ENCODE results near the gene HLA-DQB2. TPM values are rescaled to one million over a fixed set of nuclear protein-coding genes. Genes with fewer than 3 reads are reported as not detected.

Gene HLA-DQB2
- total RNA-seq, 2 experiments from 2014 or later = 5.1 TPM; not detected in 1

GRCh38 chr6:32713241-32713640 lies 50.1 kb downstream of the HLA-DQB2 start:
- Histone ChIP-seq H3K4me1 (ENCODE audit: insufficient read depth, low read length, poor library complexity, severe bottlenecking) (no peaks in the 10 kb centered on the region), H3K36me3 (ENCODE audit: insufficient read depth, low read length) (no peaks in the 10 kb centered on the region), H3K9me2 (ENCODE audit: insufficient read depth, low read length) (no peaks in the 10 kb centered on the region), H4K20me1 (ENCODE audit: insufficient read depth, low read length) (no peaks in the 10 kb centered on the region), H3K9me3 (ENCODE audit: low read length) (no peaks in the 10 kb centered on the region), H3K4me2 (ENCODE audit: low read length) (no peak overlapping the region), H3K4me3 (ENCODE audit: low read depth, low read length, poor library complexity, severe bottlenecking) (no peak overlapping the region), H2AFZ (ENCODE audit: low read length) (no peak overlapping the region), H3K79me2 (ENCODE audit: insufficient read depth, low read depth, low read length) (no peaks in the 10 kb centered on the region), H3K27ac (ENCODE audit: low read depth, low read length, poor library complexity, severe bottlenecking) (no peak overlapping the region)
- no peak for DNase-seq (ENCODE audit: low spot score)
- no peak for TF ChIP-seq CTCF (conservative IDR thresholded peaks at IDR 0.05; ENCODE audit: low read length)
- TF ChIP-seq EZH2phosphoT487 (IDR thresholded peaks at IDR 0.05; ENCODE audit: borderline replicate concordance, low read depth, low read length) = no peak
- ChIA-PET POLR2A (no interaction called here), CTCF (ENCODE audit: unreplicated experiment) (no interaction called here)
- BruUV-seq (replicated peaks) = no TSS peak
- intact Hi-C loops (cut with micrococcal nuclease; ENCODE audit: unreplicated experiment) = no loop called here

GRCh38 chr6:32709625-32710024 lies 53.7 kb downstream of the HLA-DQB2 start:
- Histone ChIP-seq H3K9me2 (ENCODE audit: insufficient read depth, low read length) (no peaks in the 10 kb centered on the region), H3K4me2 (ENCODE audit: low read length) (no peak overlapping the region), H3K36me3 (ENCODE audit: insufficient read depth, low read length) (no peaks in the 10 kb centered on the region), H3K79me2 (ENCODE audit: insufficient read depth, low read depth, low read length) (no peaks in the 10 kb centered on the region), H3K27ac (ENCODE audit: low read depth, low read length, poor library complexity, severe bottlenecking) (no peak overlapping the region), H3K4me1 (ENCODE audit: insufficient read depth, low read length, poor library complexity, severe bottlenecking) (no peaks in the 10 kb centered on the region), H4K20me1 (ENCODE audit: insufficient read depth, low read length) (no peaks in the 10 kb centered on the region), H3K4me3 (ENCODE audit: low read depth, low read length, poor library complexity, severe bottlenecking) (no peak overlapping the region), H3K9me3 (ENCODE audit: low read length) (no peaks in the 10 kb centered on the region), H2AFZ (ENCODE audit: low read length) (no peak overlapping the region)
- POLR2A ChIA-PET = no interaction called here
- no peak for TF ChIP-seq EZH2phosphoT487 (IDR thresholded peaks at IDR 0.05; ENCODE audit: borderline replicate concordance, low read depth, low read length)
- TF ChIP-seq CTCF (conservative IDR thresholded peaks at IDR 0.05; ENCODE audit: low read length) = no peak
- intact Hi-C loops (cut with micrococcal nuclease; ENCODE audit: unreplicated experiment) = no loop called here
- DNase-seq (ENCODE audit: low spot score) = no peak
- CTCF ChIA-PET (ENCODE audit: unreplicated experiment) = no interaction called here
- BruUV-seq (replicated peaks) = no TSS peak

Small RNA genes lying within 50 kb of the gene (microRNA-seq; reads per million reads assigned to microRNA genes)
- gene MIR3135B (ENCODE audit: borderline replicate concordance) = not detected

Small RNA genes lying within 50 kb of the gene (small RNA-seq; reads per million reads assigned to genes)
- not detected for gene MIR3135B

Other genes starting within 250 kb of the HLA-DQB2 start
- 1.9 and 2.2 TPM in 2 replicates for gene HLA-DRB5, start 233.2 kb downstream of the HLA-DQB2 start, total RNA-seq (2014; rRNA removed; shearing (Covaris generic))
- 5.0 and 6.1 TPM in 2 replicates for gene HLA-DRB5, start 233.2 kb downstream of the HLA-DQB2 start, total RNA-seq (2022)
- gene HLA-DRB1, start 173.7 kb downstream of the HLA-DQB2 start, total RNA-seq (2014; rRNA removed; shearing (Covaris generic)) = 132 and 156 TPM in 2 replicates
- gene HLA-DRB1, start 173.7 kb downstream of the HLA-DQB2 start, total RNA-seq (2022) = 98.1 and 111 TPM in 2 replicates
- gene HLA-DQA1, start 126.1 kb downstream of the HLA-DQB2 start, total RNA-seq (2014; rRNA removed; shearing (Covaris generic)) = 0.79 and 1.6 TPM in 2 replicates
- 31.2 and 32.3 TPM in 2 replicates for gene HLA-DQA1, start 126.1 kb downstream of the HLA-DQB2 start, total RNA-seq (2022)
- gene HLA-DQB1, start 96.9 kb downstream of the HLA-DQB2 start, total RNA-seq (2014; rRNA removed; shearing (Covaris generic)) = 1.2 and 10.5 TPM in 2 replicates
- 16.5 and 20.9 TPM in 2 replicates for gene HLA-DQB1, start 96.9 kb downstream of the HLA-DQB2 start, total RNA-seq (2022)
- 0.13 TPM in 1 of 2 replicates, not detected in the other for gene HLA-DQA2, start 22.1 kb downstream of the HLA-DQB2 start, total RNA-seq (2014; rRNA removed; shearing (Covaris generic))
- 3.3 and 3.6 TPM in 2 replicates for gene HLA-DQA2, start 22.1 kb downstream of the HLA-DQB2 start, total RNA-seq (2022)
- gene HLA-DOB, start 53.5 kb upstream of the HLA-DQB2 start, total RNA-seq (2014; rRNA removed; shearing (Covaris generic)) = 46.5 and 48.1 TPM in 2 replicates
- 57.1 and 69.3 TPM in 2 replicates for gene HLA-DOB, start 53.5 kb upstream of the HLA-DQB2 start, total RNA-seq (2022)
- 90.9 and 96.4 TPM in 2 replicates for gene TAP2, start 75.2 kb upstream of the HLA-DQB2 start, total RNA-seq (2014; rRNA removed; shearing (Covaris generic))
- 108 and 132 TPM in 2 replicates for gene TAP2, start 75.2 kb upstream of the HLA-DQB2 start, total RNA-seq (2022)
- gene PSMB8, start 80.5 kb upstream of the HLA-DQB2 start, total RNA-seq (2014; rRNA removed; shearing (Covaris generic)) = 142 and 164 TPM in 2 replicates
- gene PSMB8, start 80.5 kb upstream of the HLA-DQB2 start, total RNA-seq (2022) = 194 and 216 TPM in 2 replicates
- 62.1 and 85.9 TPM in 2 replicates for gene TAP1, start 90.2 kb upstream of the HLA-DQB2 start, total RNA-seq (2014; rRNA removed; shearing (Covaris generic))
- gene TAP1, start 90.2 kb upstream of the HLA-DQB2 start, total RNA-seq (2022) = 66.3 and 75.0 TPM in 2 replicates
- gene PSMB9, start 90.7 kb upstream of the HLA-DQB2 start, total RNA-seq (2014; rRNA removed; shearing (Covaris generic)) = 149 and 158 TPM in 2 replicates
- 193 and 207 TPM in 2 replicates for gene PSMB9, start 90.7 kb upstream of the HLA-DQB2 start, total RNA-seq (2022)
- gene HLA-DMB, start 177.5 kb upstream of the HLA-DQB2 start, total RNA-seq (2014; rRNA removed; shearing (Covaris generic)) = 85.1 and 98.0 TPM in 2 replicates
- 77.0 and 78.5 TPM in 2 replicates for gene HLA-DMB, start 177.5 kb upstream of the HLA-DQB2 start, total RNA-seq (2022)
- gene HLA-DMA, start 189.6 kb upstream of the HLA-DQB2 start, total RNA-seq (2014; rRNA removed; shearing (Covaris generic)) = 175 and 207 TPM in 2 replicates
- 140 TPM in 2 replicates for gene HLA-DMA, start 189.6 kb upstream of the HLA-DQB2 start, total RNA-seq (2022)
- 236 and 237 TPM in 2 replicates for gene BRD2, start 205.1 kb upstream of the HLA-DQB2 start, total RNA-seq (2014; rRNA removed; shearing (Covaris generic))
- 326 and 361 TPM in 2 replicates for gene BRD2, start 205.1 kb upstream of the HLA-DQB2 start, total RNA-seq (2022)
- gene HLA-DOA, start 246.1 kb upstream of the HLA-DQB2 start, total RNA-seq (2014; rRNA removed; shearing (Covaris generic)) = 60.3 and 78.3 TPM in 2 replicates
- 55.0 and 65.4 TPM in 2 replicates for gene HLA-DOA, start 246.1 kb upstream of the HLA-DQB2 start, total RNA-seq (2022)